ENCODE data around the gene PTPRK. TPM values are rescaled to one million over a fixed set of nuclear protein-coding genes. Genes with fewer than 3 reads are reported as not detected.

PTPRK gene
- total and polyA plus RNA-seq, 9 of the 15 experiments (the other 6 are each of a cell fraction or from before 2014, with no cell fraction given) = 0.04 to 0.51 TPM; not detected in 7

- Histone ChIP-seq H3K79me2 (ENCODE audit: control insufficient read depth, insufficient read depth, low read length) (no peaks in the 10 kb centered on the region), H3K9me3 (replicated peaks; ENCODE audit: control insufficient read depth, insufficient read depth, low read depth, low read length) (0 out of 2 replicates have a peak, but pooled peaks cover 1% of the 10 kb centered on the region), H3K9ac (ENCODE audit: insufficient read depth in 1 of 2, low read depth in 2 of 2, low read length in 2 of 2) (no peak overlapping the region), H3K4me3 (no peak overlapping the region), H3K4me1 (replicated peaks in 1 of 2; ENCODE audit: control insufficient read depth in 2 of 2, insufficient read depth in 2 of 2, low read length in 2 of 2) (no peaks in the 10 kb centered on the region), H2AFZ (ENCODE audit: low read depth, low read length) (no peak overlapping the region), H3K27me3 (ENCODE audit: control insufficient read depth in 2 of 2, insufficient read depth in 2 of 2, low read length in 2 of 2) (no peaks in the 10 kb centered on the region), H3K4me2 (ENCODE audit: insufficient read depth, low read length) (no peak overlapping the region), H3K9me1 (ENCODE audit: control insufficient read depth, insufficient read depth, low read length) (no peaks in the 10 kb centered on the region), H3K27ac (ENCODE audit: extremely low read depth, low read depth, low read length) (no peak overlapping the region), H3K36me3 (ENCODE audit: control insufficient read depth, insufficient read depth, low read length) (no peaks in the 10 kb centered on the region), H4K20me1 (replicated peaks; ENCODE audit: control insufficient read depth, insufficient read depth, low read length) (no peaks in the 10 kb centered on the region)
- no peak for FAIRE-seq
- 0% methylated on average over 4 of the region's 4 CpGs for WGBS (ENCODE audit: insufficient coverage, low coverage, missing lambda C conversion rate)
- no peak for DNase-seq (ENCODE audit: extremely low read depth in 1 of 4, low spot score in 3 of 4)
- intact Hi-C loops (cut with micrococcal nuclease) = no loop called here
- ATAC-seq = no peak
- no TSS peak for BruUV-seq (replicated peaks)
- no peak for TF ChIP-seq NR2C2 (CRISPR knock-in tag; IDR thresholded peaks at IDR 0.05)
- TF ChIP-seq NR2C2 (tag; IDR thresholded peaks at IDR 0.05) = no peak
- no peak for TF ChIP-seq EWSR1 (IDR thresholded peaks at IDR 0.05; ENCODE audit: borderline replicate concordance, low read depth, partially characterized antibody)
- TF ChIP-seq, protein P1, sequence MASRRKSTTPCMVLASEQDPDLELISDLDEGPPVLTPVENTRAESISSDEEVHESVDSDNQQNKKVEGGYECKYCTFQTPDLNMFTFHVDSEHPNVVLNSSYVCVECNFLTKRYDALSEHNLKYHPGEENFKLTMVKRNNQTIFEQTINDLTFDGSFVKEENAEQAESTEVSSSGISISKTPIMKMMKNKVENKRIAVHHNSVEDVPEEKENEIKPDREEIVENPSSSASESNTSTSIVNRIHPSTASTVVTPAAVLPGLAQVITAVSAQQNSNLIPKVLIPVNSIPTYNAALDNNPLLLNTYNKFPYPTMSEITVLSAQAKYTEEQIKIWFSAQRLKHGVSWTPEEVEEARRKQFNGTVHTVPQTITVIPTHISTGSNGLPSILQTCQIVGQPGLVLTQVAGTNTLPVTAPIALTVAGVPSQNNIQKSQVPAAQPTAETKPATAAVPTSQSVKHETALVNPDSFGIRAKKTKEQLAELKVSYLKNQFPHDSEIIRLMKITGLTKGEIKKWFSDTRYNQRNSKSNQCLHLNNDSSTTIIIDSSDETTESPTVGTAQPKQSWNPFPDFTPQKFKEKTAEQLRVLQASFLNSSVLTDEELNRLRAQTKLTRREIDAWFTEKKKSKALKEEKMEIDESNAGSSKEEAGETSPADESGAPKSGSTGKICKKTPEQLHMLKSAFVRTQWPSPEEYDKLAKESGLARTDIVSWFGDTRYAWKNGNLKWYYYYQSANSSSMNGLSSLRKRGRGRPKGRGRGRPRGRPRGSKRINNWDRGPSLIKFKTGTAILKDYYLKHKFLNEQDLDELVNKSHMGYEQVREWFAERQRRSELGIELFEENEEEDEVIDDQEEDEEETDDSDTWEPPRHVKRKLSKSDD (conservative IDR thresholded peaks at IDR 0.05; ENCODE audit: low read length) = no peak
- TF ChIP-seq, protein P2, sequence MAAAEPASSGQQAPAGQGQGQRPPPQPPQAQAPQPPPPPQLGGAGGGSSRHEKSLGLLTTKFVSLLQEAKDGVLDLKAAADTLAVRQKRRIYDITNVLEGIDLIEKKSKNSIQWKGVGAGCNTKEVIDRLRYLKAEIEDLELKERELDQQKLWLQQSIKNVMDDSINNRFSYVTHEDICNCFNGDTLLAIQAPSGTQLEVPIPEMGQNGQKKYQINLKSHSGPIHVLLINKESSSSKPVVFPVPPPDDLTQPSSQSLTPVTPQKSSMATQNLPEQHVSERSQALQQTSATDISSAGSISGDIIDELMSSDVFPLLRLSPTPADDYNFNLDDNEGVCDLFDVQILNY (CRISPR knock-in tag; IDR thresholded peaks at IDR 0.05) = no peak
- TF ChIP-seq L3MBTL2 (IDR thresholded peaks at IDR 0.05) = no peak
- TF ChIP-seq, protein P3, sequence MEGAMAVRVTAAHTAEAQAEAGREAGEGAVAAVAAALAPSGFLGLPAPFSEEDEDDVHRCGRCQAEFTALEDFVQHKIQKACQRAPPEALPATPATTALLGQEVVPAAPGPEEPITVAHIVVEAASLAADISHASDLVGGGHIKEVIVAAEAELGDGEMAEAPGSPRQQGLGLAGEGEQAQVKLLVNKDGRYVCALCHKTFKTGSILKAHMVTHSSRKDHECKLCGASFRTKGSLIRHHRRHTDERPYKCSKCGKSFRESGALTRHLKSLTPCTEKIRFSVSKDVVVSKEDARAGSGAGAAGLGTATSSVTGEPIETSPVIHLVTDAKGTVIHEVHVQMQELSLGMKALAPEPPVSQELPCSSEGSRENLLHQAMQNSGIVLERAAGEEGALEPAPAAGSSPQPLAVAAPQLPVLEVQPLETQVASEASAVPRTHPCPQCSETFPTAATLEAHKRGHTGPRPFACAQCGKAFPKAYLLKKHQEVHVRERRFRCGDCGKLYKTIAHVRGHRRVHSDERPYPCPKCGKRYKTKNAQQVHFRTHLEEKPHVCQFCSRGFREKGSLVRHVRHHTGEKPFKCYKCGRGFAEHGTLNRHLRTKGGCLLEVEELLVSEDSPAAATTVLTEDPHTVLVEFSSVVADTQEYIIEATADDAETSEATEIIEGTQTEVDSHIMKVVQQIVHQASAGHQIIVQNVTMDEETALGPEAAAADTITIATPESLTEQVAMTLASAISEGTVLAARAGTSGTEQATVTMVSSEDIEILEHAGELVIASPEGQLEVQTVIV (CRISPR knock-in tag; IDR thresholded peaks at IDR 0.05; ENCODE audit: borderline replicate concordance) = no peak
- no peak for TF ChIP-seq TARDBP (IDR thresholded peaks at IDR 0.05)
- no peak for TF ChIP-seq POLR2B (IDR thresholded peaks at IDR 0.05; ENCODE audit: low read depth, partially characterized antibody)
- TF ChIP-seq NFIX (CRISPR knock-in tag; IDR thresholded peaks at IDR 0.05; ENCODE audit: low read depth) = no peak
- no peak for TF ChIP-seq RB1 (IDR thresholded peaks at IDR 0.05; ENCODE audit: low read depth)
- no peak for TF ChIP-seq HNRNPUL1 (IDR thresholded peaks at IDR 0.05; ENCODE audit: low read length)
- TF ChIP-seq YBX1 (IDR thresholded peaks at IDR 0.05) = no peak
- TF ChIP-seq ZC3H4 (CRISPR knock-in tag; IDR thresholded peaks at IDR 0.05; ENCODE audit: borderline replicate concordance) = no peak
- ChIA-PET POLR2A (no interaction called here), CTCF (ENCODE audit: low intra/inter-chr PET ratio) (no interaction called here)
- in situ Hi-C loops (cut with MboI) = no loop called here
Measured at GRCh38 chr6:128252341-128253176, 267.8 kb downstream of the PTPRK start.

Data from K562 (cell line).